ELR (cell line): ENCODE measurements around the gene PAGE1.
"Not testable (repeated sequence)": the region's sequence is repeated elsewhere in the genome, so short reads cannot be mapped to it uniquely, and the experiment has no call there.

Source experiments
- DNase-seq: peaks from one replicate; pipeline ENCODE4 v3.0.0-alpha.2; 2015; ENCODE audit warnings: low read depth

PAGE1 gene

GRCh38 chrX:49695276-49696180 lies at the start of gene PAGE1:
Gene PAGE1, minus strand, starts transcription at chrX:49695984. Its CDS starts 1,214 bp downstream, at chrX:49694770.
- no peak for DNase-seq

- not testable (repeated sequence) for DNase-seq
These were observed 45.7 kb upstream of the PAGE1 start for GRCh38 chrX:49741501-49741900.

GRCh38 chrX:49727847-49728246 lies 32.1 kb upstream of the PAGE1 start:
- DNase-seq: no peak

GRCh38 chrX:49726966-49727365 lies 31.2 kb upstream of the PAGE1 start:
- no peak for DNase-seq

- DNase-seq: no peak
These were observed 30.4 kb upstream of the PAGE1 start for GRCh38 chrX:49725923-49726904.

GRCh38 chrX:49725401-49725800 lies 29.6 kb upstream of the PAGE1 start:
- no peak for DNase-seq

- DNase-seq: not testable (repeated sequence)
These were observed 24.3 kb upstream of the PAGE1 start for GRCh38 chrX:49720106-49720505.

- no peak for DNase-seq
These were observed 16.8 kb upstream of the PAGE1 start for GRCh38 chrX:49712577-49712976.

- no peak for DNase-seq
These were observed 15.0 kb upstream of the PAGE1 start for GRCh38 chrX:49710744-49711319.

GRCh38 chrX:49704691-49705404 lies 9.1 kb upstream of the PAGE1 start:
- DNase-seq: no peak

- DNase-seq: no peak
These were observed 6.1 kb upstream of the PAGE1 start for GRCh38 chrX:49701933-49702332.

- DNase-seq: no peak
These were observed 5.5 kb upstream of the PAGE1 start for GRCh38 chrX:49701323-49701722.

GRCh38 chrX:49675075-49675719 lies 20.6 kb downstream of the PAGE1 start:
- no peak for DNase-seq

- DNase-seq: no peak
These were observed 22.4 kb downstream of the PAGE1 start for GRCh38 chrX:49673394-49673793.

GRCh38 chrX:49664824-49665223 lies 31.0 kb downstream of the PAGE1 start:
- DNase-seq: no peak

- no peak for DNase-seq
These were observed 33.9 kb downstream of the PAGE1 start for GRCh38 chrX:49661881-49662280.

GRCh38 chrX:49659771-49660170 lies 36.0 kb downstream of the PAGE1 start:
- DNase-seq: no peak

GRCh38 chrX:49656533-49656932 lies 39.3 kb downstream of the PAGE1 start:
- DNase-seq: no peak

GRCh38 chrX:49644991-49645637 lies 50.7 kb downstream of the PAGE1 start:
- no peak for DNase-seq
